OCI-LY7 (cell line): ENCODE results near the gene FBXL17. TPM values are rescaled to one million over a fixed set of nuclear protein-coding genes. Genes with fewer than 3 reads are reported as not detected.
A peak's percentile ranks its signal among the peaks of the same experiment; 100 is the strongest.

ENCODE experiments used
- BruUV-seq: library from RNA; stranded (reverse); fragments of 400-500 nt; replicated peaks from 2 replicates; lab custom pipeline; 2021; lab: Mats Ljungman, UMichigan
- CTCF ChIA-PET: fragments of 300-600 bp; sonication (Branson Sonifier 250); formaldehyde crosslinking; loops from one replicate; lab custom pipeline; 2022; ENCODE audit warnings: antibody characterized with exemption; ENCODE audit not compliant: unreplicated experiment; lab: Charles Lee
- POLR2A ChIA-PET: fragments of 300-600 bp; sonication (Branson Sonifier 250); formaldehyde crosslinking; loops from one replicate; lab custom pipeline; 2022; ENCODE audit warnings: antibody characterized with exemption; lab: Charles Lee
- DNase-seq: peaks from one replicate; pipeline ENCODE4 v3.0.0-alpha.2; 2015; ENCODE audit warnings: low spot score
- H2AFZ ChIP-seq: fragments of 200-600 bp; sonication (generic), shearing (Covaris generic); 2 replicates; pipeline ENCODE4 v1.6.1; 2014; ENCODE audit warnings: mild to moderate bottlenecking, antibody characterized with exemption, low read length, moderate library complexity
- H3K27ac ChIP-seq: fragments of 200-600 bp; sonication (generic); 2 replicates; pipeline ENCODE4 v1.5.1; 2014; ENCODE audit warnings: mixed run types, low read depth, mild to moderate bottlenecking, moderate library complexity, low read length, inconsistent platforms; ENCODE audit not compliant: poor library complexity, severe bottlenecking
- H3K36me3 ChIP-seq: fragments of 200-600 bp; sonication (generic); 2 replicates; pipeline ENCODE4 v1.6.1; 2014; ENCODE audit warnings: mild to moderate bottlenecking, antibody characterized with exemption, low read length, moderate library complexity, mixed read lengths; ENCODE audit not compliant: insufficient read depth
- H3K4me1 ChIP-seq: fragments of 200-600 bp; sonication (generic); 2 replicates; pipeline ENCODE4 v1.5.1; 2014; ENCODE audit warnings: mild to moderate bottlenecking, low read length; ENCODE audit not compliant: insufficient read depth, poor library complexity, severe bottlenecking
- H3K4me2 ChIP-seq: fragments of 200-600 bp; sonication (generic); 2 replicates; pipeline ENCODE4 v1.6.1; 2014; ENCODE audit warnings: mild to moderate bottlenecking, low read length
- H3K4me3 ChIP-seq: fragments of 200-600 bp; sonication (generic); 2 replicates; pipeline ENCODE4 v1.5.1; 2014; ENCODE audit warnings: mild to moderate bottlenecking, low read depth, low read length; ENCODE audit not compliant: poor library complexity, severe bottlenecking
- H3K79me2 ChIP-seq: fragments of 200-600 bp; sonication (generic); 2 replicates; pipeline ENCODE4 v1.6.1; 2016; ENCODE audit warnings: low read depth, mild to moderate bottlenecking, low read length, moderate library complexity, mixed read lengths; ENCODE audit not compliant: insufficient read depth
- H3K9me2 ChIP-seq: fragments of 200-600 bp; sonication (generic); 2 replicates; pipeline ENCODE4 v1.6.1; 2016; ENCODE audit warnings: mild to moderate bottlenecking, low read length, mixed read lengths; ENCODE audit not compliant: insufficient read depth
- H3K9me3 ChIP-seq: fragments of 200-600 bp; sonication (generic); 2 replicates; pipeline ENCODE4 v1.6.1; 2014; ENCODE audit warnings: mild to moderate bottlenecking, mixed run types, low read length, mixed read lengths
- H4K20me1 ChIP-seq: fragments of 200-600 bp; sonication (generic); 2 replicates; pipeline ENCODE4 v1.6.1; 2014; ENCODE audit warnings: mild to moderate bottlenecking, antibody characterized with exemption, low read length, moderate library complexity, mixed read lengths; ENCODE audit not compliant: insufficient read depth
- EZH2phosphoT487 ChIP-seq: fragments of 200-600 bp; sonication (generic); IDR thresholded peaks from 2 replicates; pipeline ENCODE4 v1.6.1; 2018; ENCODE audit warnings: low read depth, borderline replicate concordance, mild to moderate bottlenecking, mixed run types, antibody characterized with exemption, low read length, moderate library complexity, mixed read lengths
- intact Hi-C: fragments of 100-400 bp; cut with micrococcal nuclease; formaldehyde crosslinking; loops from one replicate; pipeline ENCODE4 v1.10.0; 2022; ENCODE audit not compliant: unreplicated experiment
- total RNA-seq, 2 experiments: library from RNA; depleted of rRNA in 1 of 2; stranded (reverse); fragments of >200 nt in 1 of 2; shearing (Covaris generic) in 1 of 2; gene quantifications; 2 replicates each; pipeline ENCODE4 v1.2.3, GENCODE V29; 2014 to 2022
- TF ChIP-seq, protein P1 (sequence below): fragments of 200-600 bp; sonication (generic); conservative IDR thresholded peaks from 2 replicates; pipeline ENCODE4 v1.5.1; 2014; ENCODE audit warnings: mild to moderate bottlenecking, antibody characterized with exemption, low read length, moderate library complexity, mixed read lengths

The FBXL17 gene
- total RNA-seq, 2 experiments from 2014 or later = 10.2 to 21.6 TPM

GRCh38 chr5:108345541-108346171 is 36.2 kb downstream of the FBXL17 start:
- BruUV-seq = no TSS peak
- Histone ChIP-seq H3K9me2 (no peaks in the 10 kb centered on the region), H3K4me1 (no peaks in the 10 kb centered on the region), H3K36me3 (0 out of 2 replicates have a peak, but pooled peaks cover 3% of the 10 kb centered on the region), H3K4me3 (no peak overlapping the region), H3K9me3 (no peaks in the 10 kb centered on the region), H3K4me2 (no peak overlapping the region), H2AFZ (no peak overlapping the region), H4K20me1 (no peaks in the 10 kb centered on the region), H3K79me2 (no peaks in the 10 kb centered on the region), H3K27ac (no peak overlapping the region)
- CTCF ChIA-PET = no interaction called here
- intact Hi-C loops = loop anchor here (2.0 to 10.0 kb wide), 2 partner anchors 85 to 201 kb away; no protein-coding TSS in a partner anchor
- POLR2A ChIA-PET = interaction anchor here (0.6 to 2.5 kb wide), 3 partner anchors 35 to 834 kb away, joined by 3 to 7 read pairs (median 3); no protein-coding TSS in a partner anchor
- DNase-seq = peak; percentile 60
- TF ChIP-seq, protein P1, sequence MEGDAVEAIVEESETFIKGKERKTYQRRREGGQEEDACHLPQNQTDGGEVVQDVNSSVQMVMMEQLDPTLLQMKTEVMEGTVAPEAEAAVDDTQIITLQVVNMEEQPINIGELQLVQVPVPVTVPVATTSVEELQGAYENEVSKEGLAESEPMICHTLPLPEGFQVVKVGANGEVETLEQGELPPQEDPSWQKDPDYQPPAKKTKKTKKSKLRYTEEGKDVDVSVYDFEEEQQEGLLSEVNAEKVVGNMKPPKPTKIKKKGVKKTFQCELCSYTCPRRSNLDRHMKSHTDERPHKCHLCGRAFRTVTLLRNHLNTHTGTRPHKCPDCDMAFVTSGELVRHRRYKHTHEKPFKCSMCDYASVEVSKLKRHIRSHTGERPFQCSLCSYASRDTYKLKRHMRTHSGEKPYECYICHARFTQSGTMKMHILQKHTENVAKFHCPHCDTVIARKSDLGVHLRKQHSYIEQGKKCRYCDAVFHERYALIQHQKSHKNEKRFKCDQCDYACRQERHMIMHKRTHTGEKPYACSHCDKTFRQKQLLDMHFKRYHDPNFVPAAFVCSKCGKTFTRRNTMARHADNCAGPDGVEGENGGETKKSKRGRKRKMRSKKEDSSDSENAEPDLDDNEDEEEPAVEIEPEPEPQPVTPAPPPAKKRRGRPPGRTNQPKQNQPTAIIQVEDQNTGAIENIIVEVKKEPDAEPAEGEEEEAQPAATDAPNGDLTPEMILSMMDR = peak; percentile 81
- TF ChIP-seq EZH2phosphoT487 = no peak

- intact Hi-C loops = loop anchor here (10.0 kb wide), 1 partner anchor 199 kb away; no protein-coding TSS in a partner anchor
- POLR2A ChIA-PET = interaction anchor here (1.0 to 2.5 kb wide), 2 partner anchors 36 to 94 kb away, joined by 4 to 7 read pairs; no protein-coding TSS in a partner anchor
Observed at GRCh38 chr5:108344103-108344822, 37.6 kb downstream of the FBXL17 start.

More at GRCh38 chr5:108344103-108344822, 37.6 kb downstream of the FBXL17 start:
- Histone ChIP-seq H3K4me1 (no peaks in the 10 kb centered on the region), H3K79me2 (no peaks in the 10 kb centered on the region), H3K36me3 (0 out of 2 replicates have a peak, but pooled peaks cover 3% of the 10 kb centered on the region), H3K9me2 (no peaks in the 10 kb centered on the region), H3K27ac (no peak overlapping the region), H3K4me2 (no peak overlapping the region), H3K4me3 (no peak overlapping the region), H2AFZ (no peak overlapping the region), H4K20me1 (no peaks in the 10 kb centered on the region), H3K9me3 (no peaks in the 10 kb centered on the region)
- no peak for DNase-seq
- CTCF ChIA-PET = no interaction called here
- TF ChIP-seq, protein P1 = no peak
- no peak for TF ChIP-seq EZH2phosphoT487
- no TSS peak for BruUV-seq
